SK-N-SH (cell line): ENCODE measurements around the gene GLRX5. TPM values are rescaled to one million over a fixed set of nuclear protein-coding genes. Genes with fewer than 3 reads are reported as not detected.

ENCODE experiments used
- CTCF ChIA-PET: fragments of 300-600, 350-600 bp; formaldehyde crosslinking; extraction: SDS; loops from one replicate; lab custom pipeline; 2021; lab: Yijun Ruan, JAX
- POLR2A ChIA-PET: fragments of 350-600 bp; sonication (Branson Sonifier 250); formaldehyde crosslinking; extraction: SDS; loops from one replicate; lab custom pipeline; 2020; ENCODE audit warnings: antibody characterized with exemption, inconsistent platforms; lab: Yijun Ruan, JAX
- DNase-seq: peaks from one replicate; pipeline ENCODE4 v3.0.0; 2012
- H2AFZ ChIP-seq: fragments of 200-600 bp; sonication (generic); 2 replicates; pipeline ENCODE4 v1.8.1; 2016; ENCODE audit warnings: antibody characterized with exemption, mild to moderate bottlenecking, low read depth
- H3F3A ChIP-seq: fragments of 200-600 bp; sonication (generic); replicated peaks from 2 replicates; pipeline ENCODE3; 2016; ENCODE audit warnings: antibody characterized with exemption, mild to moderate bottlenecking; ENCODE audit not compliant: insufficient read depth
- H3K27ac ChIP-seq, 2 experiments: fragments of 200-500 bp in 1 of 2; fragments of 200-600 bp in 1 of 2; sonication (Bioruptor generic) in 1 of 2; sonication (generic), shearing (Covaris generic) in 1 of 2; 2 replicates each; pipeline versions ENCODE4 v1.5.1 to v1.6.1; 2014 to 2016; ENCODE audit warnings: low read depth in 2 of 2, inconsistent platforms in 1 of 2, low read length in 1 of 2, mild to moderate bottlenecking in 1 of 2, mixed read lengths in 1 of 2
- H3K27me3 ChIP-seq: fragments of 200-600 bp; sonication (generic), shearing (Covaris generic); 2 replicates; pipeline ENCODE4 v1.6.1; 2016; ENCODE audit warnings: mixed run types; ENCODE audit not compliant: insufficient read depth
- H3K36me3 ChIP-seq, 2 experiments: fragments of 200-500 bp in 1 of 2; fragments of 200-600 bp in 1 of 2; sonication (Bioruptor generic) in 1 of 2; sonication (generic) in 1 of 2; replicated peaks in 1 of 2; 2 replicates each; pipeline versions ENCODE3 to v1.5.1; 2014 to 2016; ENCODE audit warnings: low read length in 1 of 2, mild to moderate bottlenecking in 1 of 2; ENCODE audit not compliant: insufficient read depth in 2 of 2, control insufficient read depth in 1 of 2
- H3K4me1 ChIP-seq, 2 experiments: fragments of 200-500 bp in 1 of 2; fragments of 200-600 bp in 1 of 2; sonication (Bioruptor generic) in 1 of 2; sonication (generic), shearing (Covaris generic) in 1 of 2; 2 replicates each; pipeline versions ENCODE4 v1.5.1 to v1.6.1; 2014 to 2016; ENCODE audit warnings: low read depth in 1 of 2, low read length in 1 of 2, mixed run types in 1 of 2; ENCODE audit not compliant: insufficient read depth in 2 of 2, control insufficient read depth in 1 of 2
- H3K4me2 ChIP-seq: fragments of 200-600 bp; sonication (generic), shearing (Covaris generic); 2 replicates; pipeline ENCODE4 v1.6.1; 2017; ENCODE audit warnings: mixed run types
- H3K4me3 ChIP-seq, 2 experiments: fragments of 200-500 bp in 1 of 2; fragments of 200-600 bp in 1 of 2; sonication (Bioruptor generic) in 1 of 2; sonication (generic), shearing (Covaris generic) in 1 of 2; 2 replicates each; pipeline versions ENCODE4 v1.5.1 to v1.8.1; 2014 to 2016; ENCODE audit warnings: low read depth in 2 of 2, inconsistent platforms in 1 of 2, low read length in 1 of 2, mild to moderate bottlenecking in 1 of 2, mixed read lengths in 1 of 2, moderate library complexity in 1 of 2
- H3K79me2 ChIP-seq: fragments of 200-600 bp; sonication (generic); 2 replicates; pipeline ENCODE4 v1.8.1; 2017; ENCODE audit warnings: mild to moderate bottlenecking; ENCODE audit not compliant: insufficient read depth
- H3K9ac ChIP-seq: fragments of 200-600 bp; sonication (generic); 2 replicates; pipeline ENCODE4 v1.6.1; 2017; ENCODE audit warnings: mixed run types
- H3K9me2 ChIP-seq: fragments of 200-600 bp; sonication (generic); 2 replicates; pipeline ENCODE4 v1.6.1; 2017; ENCODE audit warnings: mixed run types
- H3K9me3 ChIP-seq: fragments of 200-600 bp; sonication (generic); 2 replicates; pipeline ENCODE4 v1.6.1; 2017; ENCODE audit warnings: mixed run types, mild to moderate bottlenecking, moderate library complexity
- H4K20me1 ChIP-seq: fragments of 200-600 bp; sonication (generic); 2 replicates; pipeline ENCODE4 v1.6.1; 2017; ENCODE audit warnings: mild to moderate bottlenecking, mixed run types; ENCODE audit not compliant: insufficient read depth
- CHD2 ChIP-seq: fragments of 150-350 bp; IDR thresholded peaks from 2 replicates; pipeline ENCODE4 v1.6.1; 2018; ENCODE audit warnings: low read length; ENCODE audit not compliant: partially characterized antibody
- ELF1 ChIP-seq: IDR thresholded peaks from 2 replicates; pipeline ENCODE4 v1.4.0; 2012
- FOSL2 ChIP-seq: IDR thresholded peaks from 2 replicates; pipeline ENCODE4 v1.4.0; 2012; ENCODE audit warnings: low read depth, mild to moderate bottlenecking, moderate library complexity, borderline replicate concordance
- FOXJ3 ChIP-seq: sonication (generic); formaldehyde crosslinking; IDR thresholded peaks from 2 replicates; pipeline ENCODE4 v1.5.1; 2020; ENCODE audit warnings: mild to moderate bottlenecking, missing genetic modification reagents
- FOXM1 ChIP-seq: IDR thresholded peaks from 2 replicates; pipeline ENCODE4 v1.4.0; 2012; ENCODE audit warnings: low read depth, mild to moderate bottlenecking
- GATA2 ChIP-seq: sonication (generic); formaldehyde crosslinking; IDR thresholded peaks from 2 replicates; pipeline ENCODE4 v1.5.0; 2020; ENCODE audit warnings: mild to moderate bottlenecking, missing genetic modification reagents
- JUND ChIP-seq: IDR thresholded peaks from 2 replicates; pipeline ENCODE4 v1.4.0; 2012
- MEF2A ChIP-seq: IDR thresholded peaks from 2 replicates; pipeline ENCODE4 v1.4.0; 2012; ENCODE audit warnings: low read depth, borderline replicate concordance
- MXI1 ChIP-seq: IDR thresholded peaks from 2 replicates; pipeline ENCODE4 v1.6.1; 2012; ENCODE audit warnings: mild to moderate bottlenecking, low read depth, low read length, improper control_type of control experiment
- RFX5 ChIP-seq: IDR thresholded peaks from 2 replicates; pipeline ENCODE4 v1.6.1; 2012; ENCODE audit warnings: mild to moderate bottlenecking, improper control_type of control experiment, low read length
- RXRA ChIP-seq: IDR thresholded peaks from 2 replicates; pipeline ENCODE4 v1.4.0; 2012; ENCODE audit warnings: low read depth, mild to moderate bottlenecking, borderline replicate concordance
- SIN3A ChIP-seq: IDR thresholded peaks from 2 replicates; pipeline ENCODE4 v1.6.1; 2012; ENCODE audit warnings: low read depth, mild to moderate bottlenecking, low read length, moderate library complexity, borderline replicate concordance
- TAF1 ChIP-seq: IDR thresholded peaks from 2 replicates; pipeline ENCODE4 v1.6.1; 2012; ENCODE audit warnings: low read depth, mild to moderate bottlenecking, low read length, moderate library complexity, borderline replicate concordance
- TEAD4 ChIP-seq: IDR thresholded peaks from 2 replicates; pipeline ENCODE4 v1.4.0; 2012; ENCODE audit warnings: mild to moderate bottlenecking, borderline replicate concordance; ENCODE audit not compliant: insufficient read depth
- WGBS: methylation state at CpG from one replicate; pipeline ENCODE4 v1.1.6; 2017; ENCODE audit warnings: low lambda C conversion rate; 5-methylcytosine and 5-hydroxymethylcytosine counted together
- polyA plus RNA-seq, 3 experiments: library from polyadenylated mRNA; depleted of rRNA; stranded (reverse); fragments of >200 nt; gene quantifications; 2 replicates each; pipeline ENCODE4 v1.2.3, GENCODE V29; 2012
- TF ChIP-seq, protein P1 (sequence below): IDR thresholded peaks from 2 replicates; pipeline ENCODE4 v1.4.0; 2012; ENCODE audit warnings: low read depth, borderline replicate concordance
- TF ChIP-seq, protein P2 (sequence below): IDR thresholded peaks from 2 replicates; pipeline ENCODE4 v1.6.1; 2012; ENCODE audit warnings: mild to moderate bottlenecking, low read depth, low read length, moderate library complexity
- TF ChIP-seq, protein P3 (sequence below): fragments of 150-350 bp; IDR thresholded peaks from 2 replicates; pipeline ENCODE4 v1.6.1; 2016; ENCODE audit warnings: mild to moderate bottlenecking, low read depth, low read length
- TF ChIP-seq, protein P4 (sequence below): IDR thresholded peaks from 2 replicates; pipeline ENCODE4 v1.4.0; 2012; ENCODE audit warnings: low read depth

GLRX5 gene
- polyA plus RNA-seq, 1 of the 3 experiments (the other 2 are of a cell fraction), result 29.1 TPM

DNA sequence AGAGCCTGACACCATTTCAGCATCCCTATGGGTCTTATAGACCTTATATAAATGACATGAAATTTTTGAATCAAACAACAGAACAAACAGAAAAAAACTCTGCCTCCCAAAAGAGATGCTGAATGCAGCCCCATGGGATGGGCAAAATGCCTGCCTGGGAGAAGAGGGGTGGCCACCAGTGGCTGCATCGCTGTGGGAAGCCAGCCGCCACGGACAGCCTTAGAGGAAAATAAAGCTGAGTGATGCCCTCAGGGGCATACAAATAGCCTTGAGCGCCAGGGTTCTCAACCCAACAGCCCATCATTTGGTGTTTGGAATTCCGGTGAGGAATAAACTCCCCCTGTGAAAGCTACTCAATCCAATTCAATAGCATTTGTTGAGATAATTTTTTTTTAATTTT is 41.3 kb upstream of the GLRX5 start:
- POLR2A ChIA-PET, result no interaction called here

DNA sequence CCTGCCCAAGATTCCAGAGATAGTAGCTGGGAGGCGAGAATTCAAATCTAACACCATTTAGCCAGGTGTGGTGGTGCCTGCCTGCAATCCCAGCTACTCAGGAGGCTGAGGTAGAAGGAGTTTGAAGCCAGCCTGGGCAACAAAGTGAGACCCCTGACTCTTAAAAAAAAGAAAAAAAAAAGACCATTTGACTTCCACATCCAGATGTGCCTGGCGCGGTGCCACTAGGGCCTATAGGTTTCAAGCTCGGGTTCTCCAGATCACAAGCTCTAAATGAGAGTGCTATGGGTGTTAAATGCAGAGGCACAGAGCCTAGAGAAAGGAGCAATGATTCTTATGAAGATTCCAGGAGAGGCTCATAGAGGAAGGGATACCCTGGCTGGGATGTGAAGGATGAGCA is 40.9 kb upstream of the GLRX5 start:
- no peaks in the 10 kb centered on the region for H3K27me3 ChIP-seq
- H3F3A ChIP-seq, result peaks cover 16% of the 10 kb centered on the region
- ChIA-PET POLR2A (no interaction called here), CTCF (interaction anchor here (1.0 to 2.5 kb wide), 5 partner anchors 10 to 59 kb away, joined by 3 to 8 read pairs (median 4); no protein-coding TSS in a partner anchor)
- H3K4me3 ChIP-seq, result no peak overlapping the region
- no peak for TF ChIP-seq FOSL2
- no peak for TF ChIP-seq MEF2A
- no peak for TF ChIP-seq TEAD4
- TF ChIP-seq JUND, result no peak
- TF ChIP-seq FOXJ3 (CRISPR knock-in tag), result no peak
- TF ChIP-seq ELF1, result no peak
- TF ChIP-seq RFX5, result no peak
- TF ChIP-seq, protein P1, sequence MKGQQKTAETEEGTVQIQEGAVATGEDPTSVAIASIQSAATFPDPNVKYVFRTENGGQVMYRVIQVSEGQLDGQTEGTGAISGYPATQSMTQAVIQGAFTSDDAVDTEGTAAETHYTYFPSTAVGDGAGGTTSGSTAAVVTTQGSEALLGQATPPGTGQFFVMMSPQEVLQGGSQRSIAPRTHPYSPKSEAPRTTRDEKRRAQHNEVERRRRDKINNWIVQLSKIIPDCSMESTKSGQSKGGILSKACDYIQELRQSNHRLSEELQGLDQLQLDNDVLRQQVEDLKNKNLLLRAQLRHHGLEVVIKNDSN, result no peak
- no peak for TF ChIP-seq GATA2 (CRISPR knock-in tag)
- TF ChIP-seq RXRA, result no peak
- TF ChIP-seq, protein P2, sequence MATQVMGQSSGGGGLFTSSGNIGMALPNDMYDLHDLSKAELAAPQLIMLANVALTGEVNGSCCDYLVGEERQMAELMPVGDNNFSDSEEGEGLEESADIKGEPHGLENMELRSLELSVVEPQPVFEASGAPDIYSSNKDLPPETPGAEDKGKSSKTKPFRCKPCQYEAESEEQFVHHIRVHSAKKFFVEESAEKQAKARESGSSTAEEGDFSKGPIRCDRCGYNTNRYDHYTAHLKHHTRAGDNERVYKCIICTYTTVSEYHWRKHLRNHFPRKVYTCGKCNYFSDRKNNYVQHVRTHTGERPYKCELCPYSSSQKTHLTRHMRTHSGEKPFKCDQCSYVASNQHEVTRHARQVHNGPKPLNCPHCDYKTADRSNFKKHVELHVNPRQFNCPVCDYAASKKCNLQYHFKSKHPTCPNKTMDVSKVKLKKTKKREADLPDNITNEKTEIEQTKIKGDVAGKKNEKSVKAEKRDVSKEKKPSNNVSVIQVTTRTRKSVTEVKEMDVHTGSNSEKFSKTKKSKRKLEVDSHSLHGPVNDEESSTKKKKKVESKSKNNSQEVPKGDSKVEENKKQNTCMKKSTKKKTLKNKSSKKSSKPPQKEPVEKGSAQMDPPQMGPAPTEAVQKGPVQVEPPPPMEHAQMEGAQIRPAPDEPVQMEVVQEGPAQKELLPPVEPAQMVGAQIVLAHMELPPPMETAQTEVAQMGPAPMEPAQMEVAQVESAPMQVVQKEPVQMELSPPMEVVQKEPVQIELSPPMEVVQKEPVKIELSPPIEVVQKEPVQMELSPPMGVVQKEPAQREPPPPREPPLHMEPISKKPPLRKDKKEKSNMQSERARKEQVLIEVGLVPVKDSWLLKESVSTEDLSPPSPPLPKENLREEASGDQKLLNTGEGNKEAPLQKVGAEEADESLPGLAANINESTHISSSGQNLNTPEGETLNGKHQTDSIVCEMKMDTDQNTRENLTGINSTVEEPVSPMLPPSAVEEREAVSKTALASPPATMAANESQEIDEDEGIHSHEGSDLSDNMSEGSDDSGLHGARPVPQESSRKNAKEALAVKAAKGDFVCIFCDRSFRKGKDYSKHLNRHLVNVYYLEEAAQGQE, result no peak
- TF ChIP-seq, protein P3, sequence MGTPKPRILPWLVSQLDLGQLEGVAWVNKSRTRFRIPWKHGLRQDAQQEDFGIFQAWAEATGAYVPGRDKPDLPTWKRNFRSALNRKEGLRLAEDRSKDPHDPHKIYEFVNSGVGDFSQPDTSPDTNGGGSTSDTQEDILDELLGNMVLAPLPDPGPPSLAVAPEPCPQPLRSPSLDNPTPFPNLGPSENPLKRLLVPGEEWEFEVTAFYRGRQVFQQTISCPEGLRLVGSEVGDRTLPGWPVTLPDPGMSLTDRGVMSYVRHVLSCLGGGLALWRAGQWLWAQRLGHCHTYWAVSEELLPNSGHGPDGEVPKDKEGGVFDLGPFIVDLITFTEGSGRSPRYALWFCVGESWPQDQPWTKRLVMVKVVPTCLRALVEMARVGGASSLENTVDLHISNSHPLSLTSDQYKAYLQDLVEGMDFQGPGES, result no peak
- no peak for TF ChIP-seq MXI1
- no peak for TF ChIP-seq TAF1
- no peak for TF ChIP-seq SIN3A
- TF ChIP-seq FOXM1, result no peak
- TF ChIP-seq CHD2, result no peak
- H3K9me3 ChIP-seq, result no peaks in the 10 kb centered on the region
- no peaks in the 10 kb centered on the region; the same call in 1 of the 2 replicates for H3K79me2 ChIP-seq
- 72% methylated on average over 4 of the region's 4 CpGs for WGBS
- H3K9ac ChIP-seq, result no peak overlapping the region
- H3K9me2 ChIP-seq, result no peaks in the 10 kb centered on the region
- H3K4me1 ChIP-seq, result peaks cover 16 to 35% of the 10 kb centered on the region in 2 experiments; a peak in 1 of 4 replicates
- H3K27ac ChIP-seq, result no peak overlapping the region
- no peaks in the 10 kb centered on the region for H3K36me3 ChIP-seq
- no peak overlapping the region for H3K4me2 ChIP-seq
- no peaks in the 10 kb centered on the region for H4K20me1 ChIP-seq
- DNase-seq, result no peak
- no peak overlapping the region for H2AFZ ChIP-seq

More for the DNA sequence above, 41.3 kb upstream of the GLRX5 start:
- H3K9me2 ChIP-seq, result no peaks in the 10 kb centered on the region
- H3F3A ChIP-seq, result peaks cover 16% of the 10 kb centered on the region
- no peak overlapping the region for H3K27ac ChIP-seq
- no peak overlapping the region for H3K4me2 ChIP-seq
- no peak overlapping the region for H3K4me3 ChIP-seq
- no peaks in the 10 kb centered on the region for H3K36me3 ChIP-seq
- no peaks in the 10 kb centered on the region; the same call in 1 of the 2 replicates for H3K79me2 ChIP-seq
- H2AFZ ChIP-seq, result no peak overlapping the region
- no peaks in the 10 kb centered on the region for H4K20me1 ChIP-seq
- TF ChIP-seq RFX5, result no peak
- TF ChIP-seq, protein P4, sequence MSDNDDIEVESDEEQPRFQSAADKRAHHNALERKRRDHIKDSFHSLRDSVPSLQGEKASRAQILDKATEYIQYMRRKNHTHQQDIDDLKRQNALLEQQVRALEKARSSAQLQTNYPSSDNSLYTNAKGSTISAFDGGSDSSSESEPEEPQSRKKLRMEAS, result no peak
- H3K4me1 ChIP-seq, result peaks cover 16 to 31% of the 10 kb centered on the region in 2 experiments; a peak in 1 of 4 replicates
- H3K9me3 ChIP-seq, result no peaks in the 10 kb centered on the region
- H3K27me3 ChIP-seq, result no peaks in the 10 kb centered on the region
- WGBS, result 76% methylated on average over 5 of the region's 5 CpGs
- H3K9ac ChIP-seq, result no peak overlapping the region
- DNase-seq, result no peak
- CTCF ChIA-PET, result interaction anchor here (1.0 to 2.5 kb wide), 5 partner anchors 10 to 60 kb away, joined by 3 to 8 read pairs (median 4); no protein-coding TSS in a partner anchor
